ENCODE results near the gene DSCAM.

DSCAM gene

DNA sequence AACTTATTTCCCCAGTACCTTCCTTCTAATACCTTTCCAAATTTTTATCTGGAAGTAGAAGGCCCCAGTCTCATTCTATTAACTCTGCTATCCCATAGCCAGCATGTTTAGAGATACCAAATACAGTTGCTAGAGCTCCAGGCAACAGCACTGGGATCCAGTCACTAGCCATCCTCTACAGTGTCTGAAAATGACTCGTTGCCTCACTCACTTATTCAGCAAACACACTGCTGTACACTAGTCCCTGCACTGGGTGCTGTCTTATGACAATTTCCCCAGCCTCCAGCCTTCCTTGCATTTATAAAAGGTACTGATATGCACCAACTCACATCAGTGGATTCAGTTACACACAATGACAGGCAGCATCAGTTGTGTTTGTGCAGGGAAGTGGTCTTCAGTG, 179.0 kb downstream of the DSCAM start:
- no peak for DNase-seq (ENCODE audit: low read depth in 2 of 2)

DNA sequence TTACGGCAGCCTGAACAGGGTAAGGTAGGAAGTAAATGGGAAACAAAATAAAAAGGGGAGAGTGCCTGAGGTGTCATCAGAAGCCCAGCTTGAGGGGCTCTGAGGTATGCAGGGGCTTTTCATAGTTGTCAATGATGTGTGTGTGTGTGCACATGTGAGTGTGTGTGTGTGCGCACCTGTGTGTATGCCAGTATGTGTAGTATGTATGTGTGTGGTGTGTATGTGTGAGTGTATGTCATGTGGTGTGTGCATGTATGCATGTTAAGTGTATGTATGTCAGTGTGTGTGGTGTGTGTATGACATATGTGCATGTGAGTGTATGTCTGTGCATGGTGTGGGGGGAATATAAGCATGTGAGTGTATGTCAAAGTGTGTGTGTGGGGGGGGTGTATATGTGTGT, 184.1 kb downstream of the DSCAM start:
- no peak for DNase-seq (ENCODE audit: low read depth in 2 of 2)

- DNase-seq (ENCODE audit: low read depth in 2 of 2): no peak
Observed at GRCh38 chr21:40660461-40660860, 186.5 kb downstream of the DSCAM start.

DNA sequence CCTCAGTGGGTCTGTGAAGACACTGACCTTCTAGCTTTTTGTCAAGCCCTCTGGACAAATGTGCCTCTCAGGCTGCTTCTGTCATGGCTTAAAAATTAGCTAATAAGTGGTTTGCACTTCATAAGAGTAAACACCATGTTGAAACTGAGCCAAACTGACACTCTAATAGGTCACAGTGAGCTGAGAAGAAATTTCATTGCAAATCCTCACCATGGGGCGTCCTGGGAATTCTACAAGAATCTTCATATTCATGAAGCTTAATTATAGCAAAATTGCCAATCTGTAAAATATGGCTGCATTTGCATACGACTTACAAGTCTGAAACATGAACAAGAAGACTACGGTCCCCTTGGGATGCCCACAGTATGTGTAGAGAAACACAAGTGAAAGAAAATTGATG, 188.6 kb downstream of the DSCAM start:
- no peak for DNase-seq (ENCODE audit: low read depth in 2 of 2)

DNA sequence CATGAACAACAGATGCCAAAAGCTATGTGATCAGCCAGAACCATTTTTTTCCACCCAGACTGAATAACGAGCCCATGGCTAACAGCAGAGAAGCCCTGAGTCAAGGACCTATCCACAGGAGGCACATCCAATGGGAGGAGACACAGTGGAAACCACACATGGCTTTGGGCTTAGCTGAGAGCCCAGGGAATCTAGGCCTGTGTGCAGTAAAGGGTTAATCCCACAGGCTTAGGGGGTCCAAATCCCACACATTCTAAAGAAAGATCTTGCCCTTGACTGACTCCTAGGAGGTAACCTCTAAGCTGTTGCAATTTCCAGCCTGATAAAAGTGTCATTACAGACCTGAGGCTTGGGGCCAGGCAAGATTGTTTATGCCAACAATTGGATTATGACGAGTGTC, 194.5 kb downstream of the DSCAM start:
- DNase-seq (ENCODE audit: low read depth in 2 of 2): no peak

DNA sequence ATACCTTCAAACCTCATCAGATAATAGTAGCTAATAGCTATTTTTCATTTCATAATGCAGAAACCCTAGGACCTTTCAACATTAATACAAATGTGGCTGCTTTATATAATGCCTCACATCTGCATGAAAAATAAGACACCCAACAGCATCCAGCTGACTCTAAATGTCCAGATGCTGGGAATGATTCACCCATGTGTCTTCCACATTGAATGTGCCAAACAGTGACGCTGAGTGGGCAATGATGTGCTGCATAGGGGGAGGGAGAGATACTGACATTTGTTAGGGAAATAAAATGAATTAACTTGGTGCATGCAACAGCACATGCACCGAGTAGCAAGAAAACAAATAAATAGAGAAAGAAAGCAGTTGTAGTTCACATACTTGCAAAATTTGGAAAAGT, 199.3 kb downstream of the DSCAM start:
- no peak for DNase-seq (ENCODE audit: low read depth in 2 of 2)

- no peak for DNase-seq (ENCODE audit: low read depth in 2 of 2)
Observed at GRCh38 chr21:40646651-40647050, 200.3 kb downstream of the DSCAM start.

DNA sequence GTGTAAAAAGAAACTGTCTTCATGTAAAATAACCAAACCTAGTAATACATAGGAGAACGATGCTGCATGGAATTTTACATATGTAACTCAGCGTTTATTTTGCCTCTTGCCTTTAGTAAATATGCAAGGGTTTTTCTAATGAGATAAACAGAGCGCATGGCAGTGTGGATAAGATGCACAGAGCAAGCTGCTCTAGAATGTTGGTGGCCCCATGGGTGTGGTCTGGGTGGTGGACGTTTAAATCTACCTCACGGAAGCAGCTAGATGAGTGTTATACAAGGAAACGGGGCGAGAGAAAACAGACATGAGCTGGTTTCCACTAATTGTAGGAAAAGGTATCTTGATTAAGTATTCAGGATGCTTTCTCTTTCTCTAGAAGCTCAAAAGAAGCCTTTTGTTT, 205.9 kb downstream of the DSCAM start:
- DNase-seq (ENCODE audit: low read depth in 2 of 2): no peak

DNA sequence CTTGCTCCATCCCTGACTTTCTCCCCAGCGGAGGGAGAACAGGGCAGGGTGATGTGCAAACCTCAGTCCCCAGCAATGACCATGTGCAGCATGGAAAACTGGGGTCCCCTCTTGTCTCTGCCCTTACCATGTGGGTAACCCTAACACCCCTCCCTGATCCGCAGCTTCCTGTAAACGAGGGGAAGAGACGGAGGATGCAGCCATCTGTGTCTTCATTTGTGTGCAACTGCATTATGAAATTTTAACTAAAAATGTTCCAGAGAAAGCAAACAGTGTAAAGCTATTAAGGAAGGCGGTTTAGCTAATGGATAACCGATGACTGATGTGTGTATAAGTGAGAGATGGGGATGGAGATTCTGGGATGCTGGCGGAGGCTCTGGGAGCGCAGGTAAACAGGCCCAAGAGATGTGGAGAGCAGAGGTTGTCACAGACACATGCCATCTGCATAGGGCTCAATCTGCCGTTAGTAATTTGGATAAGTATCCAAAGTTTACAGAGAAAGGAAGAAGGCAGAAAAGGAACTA, 206.6 kb downstream of the DSCAM start:
- no peak for DNase-seq (ENCODE audit: low read depth in 2 of 2)

DNA sequence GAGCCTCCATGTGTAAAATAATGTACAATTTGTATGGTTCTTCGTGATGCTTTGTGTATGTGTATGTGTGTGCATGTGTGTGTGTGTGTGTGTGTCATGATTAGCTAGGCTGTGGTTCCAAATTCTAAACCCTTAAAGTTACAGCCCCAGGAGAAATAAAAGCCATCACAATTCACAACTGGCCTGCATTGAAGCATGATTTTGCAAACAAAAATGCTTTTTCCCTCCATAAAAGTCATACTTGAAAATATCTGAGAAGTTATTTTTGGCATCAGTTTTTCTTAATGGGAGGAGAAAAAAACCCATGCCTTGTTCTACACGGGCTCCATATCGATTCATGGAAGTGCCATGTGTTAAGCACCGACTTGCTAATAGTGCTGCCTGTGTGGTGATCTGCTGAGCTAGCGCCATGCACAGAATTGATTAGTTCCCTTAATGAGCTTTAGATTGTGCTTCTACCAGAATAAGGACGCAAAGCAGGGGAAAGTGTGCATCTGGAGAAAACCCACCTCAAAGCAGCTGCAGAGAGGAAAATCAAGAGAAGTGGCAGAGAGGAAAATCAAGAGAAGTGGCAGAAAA, 207.3 kb downstream of the DSCAM start:
- no peak for DNase-seq (ENCODE audit: low read depth in 2 of 2)

DNA sequence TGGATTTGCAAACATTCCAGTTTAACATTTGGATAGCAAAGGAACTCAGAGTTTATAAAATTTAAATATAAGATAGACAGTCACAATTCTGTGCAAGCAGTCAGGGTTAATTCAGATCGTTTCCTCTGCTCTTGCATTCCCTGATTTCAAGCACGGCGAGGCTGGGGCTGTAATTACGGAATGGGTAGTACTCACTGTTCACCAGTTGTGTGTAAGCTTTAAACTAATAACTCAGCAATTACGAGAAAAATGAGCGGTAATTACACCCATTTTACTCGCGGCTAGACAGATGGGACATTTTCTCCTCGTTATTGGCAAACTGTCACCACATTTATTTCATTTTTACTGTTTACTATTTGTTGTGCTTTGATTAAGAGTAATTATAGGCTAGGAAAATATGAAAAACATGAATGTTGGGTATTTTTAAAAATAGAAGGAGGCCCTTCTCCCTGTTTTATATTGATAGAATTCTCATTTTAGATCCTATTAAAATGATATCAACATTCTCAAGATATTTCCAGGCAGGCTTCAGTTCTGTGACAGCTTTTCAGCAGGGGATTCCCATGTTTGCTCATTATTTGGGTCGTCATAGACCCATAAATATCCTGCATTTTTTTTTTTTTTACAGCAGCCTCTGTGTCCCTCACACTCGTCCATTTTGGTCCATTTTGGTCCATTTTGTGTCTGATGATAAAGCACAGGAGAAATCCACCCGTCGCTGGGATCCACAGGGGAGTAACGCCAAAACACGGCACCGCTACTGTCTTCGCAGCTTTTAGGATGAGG, 208.3 kb downstream of the DSCAM start:
- no peak for DNase-seq (ENCODE audit: low read depth in 2 of 2)

GRCh38 chr21:40636026-40636425, 210.9 kb downstream of the DSCAM start:
- no peak for DNase-seq (ENCODE audit: low read depth in 2 of 2)

DNA sequence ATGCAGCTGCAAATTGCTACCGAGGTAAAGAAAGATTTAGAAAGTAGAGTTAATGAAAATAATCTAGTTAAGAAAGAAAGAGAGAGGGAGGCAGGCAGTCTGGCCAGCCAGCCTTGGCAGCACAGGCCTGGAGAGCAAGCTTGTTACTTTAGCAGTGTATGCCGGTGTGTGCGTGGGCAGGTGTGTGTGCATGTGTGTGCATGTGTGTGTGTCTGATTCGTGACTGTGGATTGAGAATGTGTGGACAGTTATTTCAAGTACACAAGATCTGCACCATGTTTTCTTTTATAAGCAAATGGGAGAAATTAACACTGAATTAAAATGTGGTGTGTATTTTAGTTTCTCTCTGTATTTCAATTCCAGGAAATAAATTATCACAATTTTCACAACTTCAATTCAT, 211.6 kb downstream of the DSCAM start:
- DNase-seq (ENCODE audit: low read depth in 2 of 2): no peak

GRCh38 chr21:40634141-40634540, 212.8 kb downstream of the DSCAM start:
- no peak for DNase-seq (ENCODE audit: low read depth in 2 of 2)

- DNase-seq (ENCODE audit: low read depth in 2 of 2): no peak
Observed at GRCh38 chr21:40633048-40633447, 213.9 kb downstream of the DSCAM start.

DNA sequence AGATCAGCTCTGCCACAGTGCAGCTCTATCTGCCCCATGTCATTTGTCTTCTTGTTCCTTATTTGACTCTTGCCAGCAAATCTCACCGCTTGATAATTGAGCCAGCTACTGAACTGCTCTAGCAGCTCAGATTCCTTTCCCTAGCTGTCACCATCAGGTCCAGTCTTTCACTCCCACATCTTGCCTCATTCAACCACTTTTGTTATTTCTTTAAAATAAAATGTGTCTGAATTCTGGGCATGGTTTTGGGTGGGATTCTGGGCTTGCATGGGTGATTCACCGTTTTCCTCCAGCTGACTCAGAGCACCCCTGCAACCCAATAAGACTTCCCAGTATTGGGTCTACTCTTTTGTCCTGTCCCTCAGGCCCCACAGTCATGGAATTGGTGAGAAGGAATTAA, 215.7 kb downstream of the DSCAM start:
- no peak for DNase-seq (ENCODE audit: low read depth in 2 of 2)

DNA sequence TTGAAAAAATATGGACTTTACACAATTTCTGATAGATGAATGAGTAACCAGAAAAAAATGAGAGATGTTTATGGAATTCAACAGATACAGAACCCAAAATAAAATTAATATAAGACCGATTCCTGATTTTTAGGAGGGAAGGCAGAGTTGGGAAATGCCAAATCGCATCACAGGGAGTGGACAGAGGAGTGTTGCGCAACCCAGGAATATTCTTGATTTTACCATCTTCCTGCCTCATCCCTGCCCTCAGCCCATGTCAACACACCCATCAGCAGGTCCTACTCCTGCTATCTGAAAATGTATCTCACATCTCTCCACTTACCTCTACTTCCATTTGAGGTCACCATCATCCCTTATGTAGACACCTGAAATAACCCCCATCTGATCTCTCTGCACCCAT, 221.0 kb downstream of the DSCAM start:
- no peak for DNase-seq (ENCODE audit: low read depth in 2 of 2)

DNA sequence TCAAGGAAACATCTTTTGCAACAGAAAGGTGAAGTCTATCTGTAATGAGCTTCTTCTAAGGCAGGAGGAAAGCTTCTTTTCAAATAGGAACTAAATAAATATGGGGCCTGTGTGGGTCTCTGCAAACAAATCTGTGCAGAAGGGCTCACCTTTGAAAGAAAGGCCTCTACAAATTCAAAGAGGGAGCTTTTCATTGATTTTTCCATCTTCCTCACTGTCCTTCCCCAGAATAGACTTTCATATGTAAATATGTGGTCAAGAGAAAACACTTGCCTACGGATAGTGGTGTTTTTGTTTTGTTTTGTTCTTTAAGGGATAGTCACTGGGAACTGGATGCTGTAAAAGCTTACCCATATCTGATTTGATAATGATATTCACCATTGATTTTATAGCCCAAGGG, 223.4 kb downstream of the DSCAM start:
- DNase-seq (ENCODE audit: low read depth in 2 of 2): no peak

DNA sequence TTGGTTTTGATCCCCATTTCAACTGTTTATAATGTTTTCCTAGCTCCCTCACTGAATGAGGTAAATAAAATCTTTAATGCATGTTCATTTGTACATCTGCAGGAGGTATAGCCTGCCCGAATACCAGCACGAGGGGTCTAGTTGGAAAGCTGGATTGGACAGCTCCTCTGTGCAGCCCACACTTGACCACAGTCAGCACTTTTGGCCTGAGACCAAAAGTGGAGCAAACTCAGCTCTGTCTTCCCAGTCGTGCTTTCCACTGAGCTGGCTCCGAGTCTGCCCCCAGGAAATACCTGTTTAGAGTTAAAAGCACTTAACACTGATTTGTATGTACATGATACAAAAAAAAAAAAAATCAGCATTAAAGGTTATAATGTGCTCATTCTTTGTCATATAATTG, 224.4 kb downstream of the DSCAM start:
- DNase-seq (ENCODE audit: low read depth in 2 of 2): no peak

DNA sequence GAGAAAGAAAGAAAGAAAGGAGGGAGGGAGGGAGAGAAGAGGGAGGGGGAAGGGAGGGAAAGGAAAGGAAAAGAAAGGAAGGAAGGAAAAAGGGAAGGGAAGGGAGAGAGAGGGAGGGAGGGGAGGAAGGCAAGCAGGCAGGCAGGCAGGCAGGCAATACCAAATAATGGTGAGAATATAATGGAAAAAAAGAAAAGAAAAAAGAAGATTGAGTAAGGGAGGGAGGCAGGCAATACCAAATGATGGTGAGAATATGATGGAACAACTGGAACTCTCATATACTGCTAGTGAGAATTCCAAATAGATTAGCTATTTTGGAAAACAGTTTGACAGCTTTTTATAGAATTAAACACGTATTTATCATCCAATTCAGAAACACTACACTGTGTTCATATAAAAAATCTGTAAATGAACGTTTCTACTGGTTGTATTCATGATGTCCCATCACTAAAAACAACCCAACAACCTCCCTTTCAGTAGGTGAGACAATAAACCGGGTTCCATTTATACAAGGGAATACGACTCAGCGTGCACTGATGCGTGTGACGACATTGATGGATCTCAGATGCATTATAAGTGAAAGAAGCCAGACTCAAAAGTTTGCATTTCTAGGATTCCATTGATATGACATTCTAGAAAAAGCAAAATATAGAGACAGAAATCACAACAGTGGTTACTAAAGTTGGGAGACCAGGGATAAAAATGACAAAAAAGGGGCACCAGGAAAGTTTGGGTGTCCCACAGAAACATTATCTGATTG, 226.4 kb downstream of the DSCAM start:
- no peak for DNase-seq (ENCODE audit: low read depth in 2 of 2)

DNA sequence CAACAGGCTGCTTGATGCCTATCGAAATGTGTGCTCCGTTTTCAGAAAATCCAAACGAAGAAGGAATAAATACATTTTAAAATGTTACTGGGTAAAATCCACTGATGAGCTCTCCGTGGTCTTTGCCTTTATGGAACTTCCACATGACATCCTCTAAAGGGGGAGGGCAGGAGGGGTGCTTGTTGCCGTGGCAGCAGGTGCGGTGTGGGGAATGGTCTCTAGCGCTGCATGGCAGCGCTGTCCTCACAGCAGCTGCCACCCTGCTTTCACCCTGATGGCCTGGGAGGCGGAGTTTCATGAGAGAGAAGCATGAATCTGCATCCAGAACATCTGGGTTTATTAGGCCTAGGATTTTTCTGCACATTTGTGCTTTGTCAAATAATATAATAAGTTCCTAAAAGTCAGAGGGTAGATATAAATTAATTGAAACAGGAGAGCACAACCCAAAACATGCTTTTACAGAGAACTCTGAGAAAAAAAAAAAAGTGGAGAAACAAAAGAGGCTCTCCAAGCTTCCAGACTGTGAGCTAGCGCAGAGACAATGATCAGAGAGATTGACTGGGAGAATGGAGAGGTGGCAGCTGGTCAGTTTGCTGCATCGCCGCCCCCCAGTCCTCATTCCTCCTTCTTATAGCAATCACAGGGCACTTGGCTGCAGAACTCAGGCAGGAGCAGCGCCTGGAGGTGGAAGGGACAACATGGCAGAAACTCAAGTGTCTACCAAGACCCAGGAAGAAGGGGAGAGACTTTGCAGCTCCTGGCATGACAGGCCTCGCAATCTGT, 228.6 kb downstream of the DSCAM start:
- DNase-seq (ENCODE audit: low read depth in 2 of 2): no peak

DNA sequence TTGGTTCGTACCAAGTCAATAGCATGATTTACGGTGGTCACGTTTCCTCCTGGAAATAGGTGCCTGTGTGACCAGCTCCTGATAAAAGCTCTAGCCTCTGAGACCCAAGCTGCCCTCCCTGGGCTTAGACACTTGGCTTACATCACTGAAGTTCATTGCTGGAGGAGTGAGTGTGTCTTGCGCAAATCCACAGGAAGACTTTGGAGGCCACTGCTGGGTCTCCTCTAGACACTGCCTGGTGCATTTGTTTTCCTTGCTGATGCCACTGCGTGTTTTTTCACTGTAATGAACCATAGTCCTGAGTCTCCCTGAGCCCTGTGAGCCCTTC, 230.6 kb downstream of the DSCAM start:
- no peak for DNase-seq (ENCODE audit: low read depth in 2 of 2)
